Measurements from ENCODE around the gene SETD1A. TPM values are rescaled to one million over a fixed set of nuclear protein-coding genes. Genes with fewer than 3 reads are reported as not detected.
A peak's percentile ranks its signal among the peaks of the same experiment; 100 is the strongest.

The SETD1A gene
- 10 to 100 TPM; 26.5 to 26.6 TPM for total RNA-seq

DNA sequence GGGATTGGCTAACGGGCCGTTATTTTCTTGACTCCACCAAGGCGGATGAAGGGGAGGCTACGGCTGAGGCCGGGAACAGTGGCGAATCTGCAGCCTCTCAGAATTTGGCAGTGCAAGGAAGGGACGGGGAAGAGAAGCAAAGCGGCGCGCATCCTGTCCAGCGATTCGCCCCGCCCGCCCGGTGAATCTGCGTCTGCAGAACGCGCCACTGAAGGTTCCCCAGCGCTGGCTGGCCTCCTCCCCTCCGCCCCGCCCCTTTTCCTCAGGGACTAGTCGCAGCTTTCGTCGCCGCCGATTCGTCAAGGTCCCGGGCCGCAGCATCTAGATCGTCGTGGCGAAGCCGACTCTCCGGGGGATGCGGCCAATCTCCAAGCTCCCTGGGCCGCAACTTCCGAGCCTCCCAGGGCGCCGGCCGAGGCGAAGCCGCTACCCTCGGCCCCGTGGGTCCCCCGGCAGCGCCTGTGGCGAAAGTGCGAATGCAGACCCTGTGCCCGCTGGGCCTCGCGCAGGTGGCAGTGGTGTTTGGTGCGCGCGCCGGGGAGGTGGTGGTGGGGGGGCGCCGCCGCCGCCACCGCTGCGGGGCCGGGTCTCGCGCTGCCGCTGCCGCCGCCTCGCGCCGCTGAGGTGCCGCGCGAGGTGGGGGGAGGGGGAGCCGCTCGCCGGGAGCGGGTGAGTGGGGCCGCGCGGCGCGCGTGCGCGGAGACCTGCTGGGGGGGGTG is at the start of gene SETD1A:
TSS of gene SETD1A (plus strand) at position 299 of the 719 bp plus-strand sequence. CDS start 978 bp downstream, outside the sequence.
- Mint-ChIP-seq H3K4me3 (peak within 1 kb of the TSS; percentile 96), H3K36me3 (ENCODE audit: low read depth) (peaks cover 38% of the 10 kb centered on the region), H3K9me3 (no peaks in the 10 kb centered on the region), H3K27ac (peak within 1 kb of the TSS; percentile 100), H3K4me1 (peaks cover 45% of the 10 kb centered on the region), H3K27me3 (no peaks in the 10 kb centered on the region)
- DNase-seq: peak; percentile 98
- ChIA-PET POLR2A (interaction anchor here (0.6 to 0.7 kb wide), 3 partner anchors 36 to 223 kb away, joined by 4 to 5 read pairs (median 4); no protein-coding TSS in a partner anchor), CTCF (interaction anchor here (1.0 kb wide), 1 partner anchor 16 kb away, joined by 4 read pairs; no protein-coding TSS in a partner anchor)

DNA sequence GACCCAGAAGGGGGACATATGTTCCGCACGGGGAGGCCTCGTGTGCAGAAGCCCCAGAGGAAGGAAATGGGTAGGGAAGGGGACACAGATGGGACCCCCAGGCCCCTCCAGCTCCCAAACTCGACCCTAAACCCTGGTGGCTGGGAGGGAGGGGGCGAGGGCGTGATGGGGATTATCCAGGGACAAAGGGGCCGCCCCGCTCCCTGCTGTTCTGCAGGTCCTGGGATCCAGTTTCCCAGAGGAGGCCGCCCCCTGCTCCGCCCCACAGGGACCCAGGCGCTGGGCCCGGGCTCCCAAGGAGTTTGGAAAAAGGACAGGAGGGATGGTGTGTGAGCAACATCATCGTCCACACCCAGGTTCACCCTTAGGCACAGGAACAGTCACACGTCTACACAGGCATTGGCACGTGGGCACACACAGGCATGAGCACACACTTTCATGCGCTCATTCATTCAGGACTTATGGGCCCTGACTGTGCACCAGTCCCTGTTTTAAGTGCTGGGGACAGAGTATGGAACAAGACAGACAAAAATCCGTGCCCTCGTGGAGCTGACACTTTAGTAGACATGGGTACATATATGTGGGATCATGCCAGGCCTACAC is 47.0 kb upstream of the SETD1A start:
- H3K9me3 Mint-ChIP-seq: no peaks in the 10 kb centered on the region
- H3K4me3 Mint-ChIP-seq: no peak overlapping the region
- H3K27ac Mint-ChIP-seq: no peak overlapping the region
- no peaks in the 10 kb centered on the region for H3K27me3 Mint-ChIP-seq
- CTCF ChIA-PET: no interaction called here
- H3K36me3 Mint-ChIP-seq (ENCODE audit: low read depth): no peaks in the 10 kb centered on the region
- DNase-seq: no peak
- POLR2A ChIA-PET: no interaction called here
- peaks cover 17% of the 10 kb centered on the region for H3K4me1 Mint-ChIP-seq

DNA sequence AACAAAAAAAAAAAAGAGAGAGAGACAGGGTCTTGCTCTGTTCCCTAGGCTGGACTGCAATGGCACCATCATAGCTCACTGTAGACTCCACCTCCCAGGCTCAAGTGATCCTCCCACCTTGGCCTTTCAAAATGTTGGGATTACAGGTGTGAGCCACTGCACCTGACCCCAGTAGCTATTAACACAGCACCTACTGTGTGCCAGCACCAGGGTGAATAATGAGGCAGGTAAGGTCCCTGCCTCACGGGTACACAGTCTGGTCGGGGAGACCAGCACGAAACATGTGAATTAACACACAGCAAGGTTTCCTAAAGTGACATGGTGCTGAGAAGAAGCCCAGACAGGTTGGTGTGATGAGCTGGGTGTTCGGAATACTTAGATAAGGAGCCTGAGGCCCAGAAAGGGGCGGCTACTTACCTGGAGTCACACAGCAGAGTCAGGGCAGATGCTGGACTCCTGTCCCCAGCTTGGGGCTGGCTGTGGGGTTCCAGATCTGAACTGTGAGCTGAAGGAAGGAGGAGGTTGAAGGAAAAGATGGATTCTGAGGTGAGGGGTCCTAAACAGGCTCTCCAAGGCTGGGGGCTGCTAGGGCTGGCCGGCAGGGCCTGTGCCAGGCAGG is 44.7 kb upstream of the SETD1A start:
- Mint-ChIP-seq H3K9me3 (no peaks in the 10 kb centered on the region), H3K36me3 (ENCODE audit: low read depth) (no peaks in the 10 kb centered on the region)
- POLR2A ChIA-PET: interaction anchor here (0.7 kb wide), 1 partner anchor 136 kb away, joined by 3 read pairs; no protein-coding TSS in a partner anchor

DNA sequence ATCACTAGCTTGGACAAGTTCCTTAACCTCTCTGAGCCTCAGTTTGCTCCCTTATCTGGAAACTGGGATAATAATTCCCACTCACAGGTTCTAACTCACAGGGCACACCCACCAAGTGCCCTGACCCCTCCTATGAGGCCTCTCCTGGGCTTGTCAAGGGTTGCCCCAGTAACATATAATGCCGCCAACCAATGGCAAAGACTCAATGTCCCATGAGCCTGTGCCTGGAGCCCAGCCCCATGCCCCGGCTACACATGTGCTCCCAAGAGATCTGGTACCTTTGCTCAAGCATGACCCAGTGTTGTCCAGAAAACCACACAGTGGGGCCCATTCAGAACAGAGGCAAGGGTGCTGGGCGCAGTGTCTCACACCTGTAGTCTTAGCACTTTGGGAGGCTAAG is 42.7 kb upstream of the SETD1A start:
- H3K4me3 Mint-ChIP-seq: no peak overlapping the region
- no peaks in the 10 kb centered on the region for H3K9me3 Mint-ChIP-seq
- no peaks in the 10 kb centered on the region for H3K27me3 Mint-ChIP-seq
- H3K27ac Mint-ChIP-seq: no peak overlapping the region
- H3K4me1 Mint-ChIP-seq: no peaks in the 10 kb centered on the region
- no peak for DNase-seq
- ChIA-PET POLR2A (no interaction called here), CTCF (interaction anchor here (1.4 to 2.9 kb wide), 2 partner anchors 13 to 70 kb away, joined by 5 to 13 read pairs; no protein-coding TSS in a partner anchor)
- H3K36me3 Mint-ChIP-seq (ENCODE audit: low read depth): no peaks in the 10 kb centered on the region

More for the DNA sequence above, 44.7 kb upstream of the SETD1A start:
- Mint-ChIP-seq H3K4me3 (no peak overlapping the region), H3K27me3 (no peaks in the 10 kb centered on the region), H3K4me1 (peaks cover 6% of the 10 kb centered on the region), H3K27ac (no peak overlapping the region)
- CTCF ChIA-PET: interaction anchor here (1.0 to 2.9 kb wide), 4 partner anchors 11 to 98 kb away, joined by 4 to 14 read pairs (median 9); no protein-coding TSS in a partner anchor
- no peak for DNase-seq

DNA sequence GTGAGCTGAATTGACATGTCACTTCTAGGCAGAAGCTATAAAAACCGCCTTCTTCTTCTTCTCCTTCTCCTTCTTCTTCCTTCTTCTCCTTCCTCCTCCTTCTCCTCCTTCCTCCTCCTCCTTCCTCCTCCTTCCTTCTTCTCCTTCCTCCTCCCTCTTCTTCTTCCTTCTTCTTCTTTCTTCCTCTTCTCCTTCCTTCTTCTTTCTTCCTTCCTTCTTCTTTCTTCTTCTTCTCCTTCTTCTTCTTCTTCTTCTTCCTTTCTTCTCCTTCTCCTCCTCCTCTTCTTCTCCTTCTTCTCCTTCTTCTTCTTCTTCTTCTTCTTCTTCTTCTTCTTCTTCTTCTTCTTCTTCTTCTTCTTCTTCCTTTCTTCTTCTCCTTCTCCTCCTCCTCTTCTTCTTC is 38.9 kb upstream of the SETD1A start:
- POLR2A ChIA-PET: no interaction called here
- Mint-ChIP-seq H3K9me3 (no peaks in the 10 kb centered on the region), H3K4me3 (no peak overlapping the region), H3K4me1 (peaks cover 12% of the 10 kb centered on the region), H3K27me3 (no peaks in the 10 kb centered on the region), H3K27ac (no peak overlapping the region), H3K36me3 (ENCODE audit: low read depth) (no peaks in the 10 kb centered on the region)
- no peak for DNase-seq
- CTCF ChIA-PET: interaction anchor here (0.7 to 4.4 kb wide), 4 partner anchors 17 to 104 kb away, joined by 3 to 30 read pairs (median 4); no protein-coding TSS in a partner anchor

DNA sequence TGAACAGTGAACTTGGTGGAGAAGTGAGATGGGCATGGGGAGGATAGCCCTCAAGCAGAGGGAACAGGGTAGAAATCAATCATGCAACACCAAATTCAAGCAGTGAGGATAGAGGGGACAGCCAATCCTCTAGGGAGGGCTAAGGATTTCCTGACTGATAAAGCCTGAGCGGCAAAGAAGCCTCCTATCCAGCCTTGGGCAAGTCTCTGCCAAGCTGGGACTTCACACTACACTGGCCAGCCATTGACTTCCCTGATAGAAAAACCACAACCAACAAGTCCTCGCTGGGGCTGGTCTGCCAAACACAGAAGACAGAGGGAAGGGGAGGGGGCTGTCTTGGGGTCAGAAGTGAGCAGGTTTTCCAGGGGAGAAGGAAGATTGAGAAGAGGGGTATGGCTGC is 36.7 kb upstream of the SETD1A start:
- ChIA-PET CTCF (interaction anchor here (0.6 to 4.4 kb wide), 3 partner anchors 74 to 123 kb away, joined by 3 to 30 read pairs (median 4); no protein-coding TSS in a partner anchor), POLR2A (no interaction called here)
- Mint-ChIP-seq H3K4me1 (peaks cover 20% of the 10 kb centered on the region), H3K27ac (no peak overlapping the region), H3K36me3 (ENCODE audit: low read depth) (no peaks in the 10 kb centered on the region), H3K27me3 (no peaks in the 10 kb centered on the region), H3K9me3 (no peaks in the 10 kb centered on the region), H3K4me3 (peak overlapping the region; percentile 88)
- no peak for DNase-seq

DNA sequence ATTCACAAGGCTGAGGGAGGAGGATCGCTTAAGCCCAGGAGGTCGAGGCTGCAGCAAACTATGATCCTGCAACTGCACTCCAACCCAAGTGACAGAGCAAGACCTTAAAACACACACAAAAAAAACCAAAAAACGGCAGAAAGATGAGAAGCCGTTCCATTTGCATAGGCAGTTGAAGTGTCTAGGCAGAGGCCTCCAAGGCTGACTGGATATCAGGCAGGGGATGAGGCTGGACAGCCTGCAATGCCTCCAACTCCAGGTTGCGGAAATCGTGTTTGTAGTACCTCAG is 36.2 kb upstream of the SETD1A start:
- H3K27ac Mint-ChIP-seq: peak overlapping the region; percentile 99
- CTCF ChIA-PET: interaction anchor here (0.6 to 4.4 kb wide), 3 partner anchors 75 to 123 kb away, joined by 3 to 30 read pairs (median 4); no protein-coding TSS in a partner anchor

DNA sequence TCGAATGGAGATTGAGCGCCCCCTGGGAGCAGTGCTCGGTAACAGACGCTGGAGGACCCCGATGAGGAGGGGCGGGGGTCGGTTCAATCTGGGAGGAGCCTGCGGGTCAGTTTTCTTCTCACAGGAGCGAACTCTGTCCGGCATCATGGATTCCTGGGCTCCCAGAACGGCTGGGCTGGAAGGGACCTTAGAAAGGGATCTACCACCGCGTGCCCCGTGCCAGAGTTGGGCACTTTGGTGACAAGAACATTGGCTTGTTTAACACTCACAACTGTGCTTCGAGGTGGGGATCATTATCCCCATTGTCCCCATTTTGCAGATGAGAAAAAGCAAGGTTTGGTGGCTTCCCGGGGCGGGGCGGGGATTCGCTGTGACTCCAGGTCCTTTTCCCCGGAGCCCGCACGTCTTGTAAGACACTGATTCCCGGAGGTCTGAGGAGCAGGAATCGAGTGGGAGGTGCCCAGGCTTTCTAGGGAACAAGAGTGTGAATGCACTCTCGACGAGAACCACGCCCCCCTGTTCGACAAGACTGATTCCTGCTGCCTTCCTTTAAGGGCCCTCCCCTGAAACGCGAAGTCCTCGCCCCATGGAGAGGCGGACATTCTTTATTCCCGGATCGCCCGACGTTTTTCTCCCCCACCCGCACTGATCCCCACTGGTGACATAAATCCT is 35.7 kb upstream of the SETD1A start:
- H3K27me3 Mint-ChIP-seq: no peaks in the 10 kb centered on the region
- ChIA-PET CTCF (interaction anchor here (1.0 kb wide), 1 partner anchor 76 kb away, joined by 6 read pairs; no protein-coding TSS in a partner anchor), POLR2A (no interaction called here)
- H3K4me3 Mint-ChIP-seq: peak overlapping the region; percentile 88
- peak; percentile 92 for DNase-seq
- no peaks in the 10 kb centered on the region for H3K9me3 Mint-ChIP-seq
- H3K36me3 Mint-ChIP-seq (ENCODE audit: low read depth): no peaks in the 10 kb centered on the region
- peaks cover 28% of the 10 kb centered on the region for H3K4me1 Mint-ChIP-seq
- H3K27ac Mint-ChIP-seq: peak overlapping the region; percentile 99

More for the DNA sequence above, 36.2 kb upstream of the SETD1A start:
- peaks cover 24% of the 10 kb centered on the region for H3K4me1 Mint-ChIP-seq
- no peaks in the 10 kb centered on the region for H3K27me3 Mint-ChIP-seq
- peak overlapping the region; percentile 88 for H3K4me3 Mint-ChIP-seq
- H3K36me3 Mint-ChIP-seq (ENCODE audit: low read depth): no peaks in the 10 kb centered on the region
- DNase-seq: no peak
- POLR2A ChIA-PET: no interaction called here
- no peaks in the 10 kb centered on the region for H3K9me3 Mint-ChIP-seq

DNA sequence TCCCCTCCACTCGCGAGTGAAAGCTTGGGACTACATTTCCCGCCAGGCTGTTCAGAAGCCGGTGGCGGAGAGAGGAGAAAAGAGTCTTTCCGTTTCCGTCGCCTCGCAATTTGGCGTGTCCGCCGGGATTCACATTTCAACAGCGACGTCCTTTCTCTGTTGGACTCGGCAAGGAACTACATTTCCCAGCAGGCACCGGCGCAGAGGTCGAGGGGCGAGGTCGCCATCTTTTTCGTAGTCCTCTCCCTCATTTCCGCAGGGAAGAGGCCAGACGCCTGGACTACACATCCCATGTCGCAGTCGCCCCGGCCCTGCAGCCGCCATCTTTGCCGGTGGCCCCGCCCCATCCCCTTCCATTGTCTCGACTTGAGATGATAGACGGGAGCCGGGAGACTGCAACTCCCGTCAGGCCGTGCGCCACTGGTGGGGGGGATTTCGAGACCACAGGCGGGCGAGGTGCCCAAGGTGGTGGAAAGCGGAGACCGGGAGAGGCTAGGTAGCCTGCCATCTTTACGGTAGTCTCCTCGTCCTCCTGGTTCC is 35.1 kb upstream of the SETD1A start:
- Mint-ChIP-seq H3K36me3 (ENCODE audit: low read depth) (no peaks in the 10 kb centered on the region), H3K4me1 (peaks cover 29% of the 10 kb centered on the region), H3K9me3 (no peaks in the 10 kb centered on the region), H3K27ac (peak overlapping the region; percentile 99), H3K27me3 (no peaks in the 10 kb centered on the region), H3K4me3 (peak overlapping the region; percentile 88)
- CTCF ChIA-PET: interaction anchor here (1.0 kb wide), 1 partner anchor 77 kb away, joined by 6 read pairs; no protein-coding TSS in a partner anchor
- POLR2A ChIA-PET: no interaction called here
- peak; percentile 100 for DNase-seq

DNA sequence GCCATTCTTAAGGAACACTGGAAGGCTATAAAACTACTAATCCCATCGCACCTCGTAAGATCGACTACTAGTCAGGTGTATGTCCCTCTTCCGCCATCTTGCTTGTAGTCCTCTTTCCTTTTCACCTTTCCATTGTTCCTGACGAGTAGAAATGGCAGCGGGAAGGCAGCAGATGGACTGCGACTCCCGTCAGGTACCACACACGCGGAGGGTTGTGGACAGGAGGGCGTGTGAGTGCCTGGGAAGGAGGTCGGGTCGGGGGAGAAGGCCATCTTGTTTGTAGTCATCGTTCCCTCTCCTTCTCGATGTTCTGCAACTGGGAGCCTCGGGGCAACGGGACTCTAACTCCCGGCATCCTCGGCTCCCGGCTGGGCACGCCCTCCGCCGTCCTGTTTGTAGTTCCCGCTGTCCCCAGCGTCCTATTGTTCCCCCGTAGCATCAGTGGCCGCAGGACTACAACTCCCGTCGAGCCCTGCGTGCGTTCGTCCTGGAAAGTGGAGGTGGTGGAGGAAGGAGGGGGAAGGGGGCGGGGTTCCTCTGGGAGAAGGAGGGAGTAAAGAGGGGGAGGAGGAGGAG is 34.5 kb upstream of the SETD1A start:
- Mint-ChIP-seq H3K4me1 (peaks cover 31% of the 10 kb centered on the region), H3K36me3 (ENCODE audit: low read depth) (no peaks in the 10 kb centered on the region), H3K4me3 (peak overlapping the region; percentile 88), H3K27me3 (no peaks in the 10 kb centered on the region), H3K9me3 (no peaks in the 10 kb centered on the region), H3K27ac (peak overlapping the region; percentile 99)
- ChIA-PET POLR2A (no interaction called here), CTCF (interaction anchor here (0.6 to 1.3 kb wide), 2 partner anchors 12 to 108 kb away, joined by 3 to 4 read pairs; no protein-coding TSS in a partner anchor)
- DNase-seq: peak; percentile 98

DNA sequence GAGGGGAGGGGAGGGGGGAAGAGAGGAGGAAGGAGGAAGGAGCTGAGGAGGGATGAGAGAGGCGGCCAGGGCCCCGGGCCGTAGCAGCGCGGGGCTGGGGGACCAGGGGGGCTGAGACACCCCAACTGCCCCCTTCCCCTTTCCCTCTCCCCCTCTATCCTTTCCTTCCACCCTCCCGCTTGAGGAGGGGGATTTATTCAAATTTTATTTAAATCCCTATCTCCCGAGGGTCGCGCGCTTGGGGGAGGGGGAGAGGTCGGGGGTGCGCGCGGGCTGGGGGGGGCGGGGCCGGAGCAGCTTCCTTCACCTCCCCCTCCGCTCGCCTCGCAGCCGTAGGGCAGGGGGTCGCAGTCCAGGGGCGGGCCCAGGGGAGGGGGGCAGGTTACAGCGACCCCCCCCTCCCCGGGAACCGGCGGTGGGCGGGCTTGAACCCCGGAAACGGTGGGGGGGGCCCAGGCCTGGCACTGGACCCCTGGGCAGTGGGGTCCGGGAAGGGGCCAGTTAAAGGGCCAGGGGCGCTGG is 33.9 kb upstream of the SETD1A start, which contains the start of gene FBXL19:
TSS of gene FBXL19 (plus strand) at position 19 of the 522 bp plus-strand sequence. CDS start 2,183 bp downstream, outside the sequence.
- POLR2A ChIA-PET: no interaction called here
- no peak for DNase-seq
- Mint-ChIP-seq H3K9me3 (no peaks in the 10 kb centered on the region), H3K27me3 (no peaks in the 10 kb centered on the region), H3K4me3 (peak within 1 kb of the TSS; percentile 88), H3K36me3 (ENCODE audit: low read depth) (no peaks in the 10 kb centered on the region), H3K27ac (peak within 1 kb of the TSS; percentile 99), H3K4me1 (peaks cover 32% of the 10 kb centered on the region)
- CTCF ChIA-PET: interaction anchor here (0.6 to 1.3 kb wide), 2 partner anchors 12 to 109 kb away, joined by 3 to 4 read pairs; no protein-coding TSS in a partner anchor

All from activated CD4-positive, alpha-beta T cell treated with anti-CD3 and anti-CD28 coated beads, Interleukin-2, amount 10 ng/mL, durations not matched to agents 7 days and 5 days (primary cell).